Measurements from ENCODE around the gene RNF151. TPM values are rescaled to one million over a fixed set of nuclear protein-coding genes. Genes with fewer than 3 reads are reported as not detected.

RNF151 gene
- total RNA-seq, 1 donor from 2014 or later: not detected

DNA sequence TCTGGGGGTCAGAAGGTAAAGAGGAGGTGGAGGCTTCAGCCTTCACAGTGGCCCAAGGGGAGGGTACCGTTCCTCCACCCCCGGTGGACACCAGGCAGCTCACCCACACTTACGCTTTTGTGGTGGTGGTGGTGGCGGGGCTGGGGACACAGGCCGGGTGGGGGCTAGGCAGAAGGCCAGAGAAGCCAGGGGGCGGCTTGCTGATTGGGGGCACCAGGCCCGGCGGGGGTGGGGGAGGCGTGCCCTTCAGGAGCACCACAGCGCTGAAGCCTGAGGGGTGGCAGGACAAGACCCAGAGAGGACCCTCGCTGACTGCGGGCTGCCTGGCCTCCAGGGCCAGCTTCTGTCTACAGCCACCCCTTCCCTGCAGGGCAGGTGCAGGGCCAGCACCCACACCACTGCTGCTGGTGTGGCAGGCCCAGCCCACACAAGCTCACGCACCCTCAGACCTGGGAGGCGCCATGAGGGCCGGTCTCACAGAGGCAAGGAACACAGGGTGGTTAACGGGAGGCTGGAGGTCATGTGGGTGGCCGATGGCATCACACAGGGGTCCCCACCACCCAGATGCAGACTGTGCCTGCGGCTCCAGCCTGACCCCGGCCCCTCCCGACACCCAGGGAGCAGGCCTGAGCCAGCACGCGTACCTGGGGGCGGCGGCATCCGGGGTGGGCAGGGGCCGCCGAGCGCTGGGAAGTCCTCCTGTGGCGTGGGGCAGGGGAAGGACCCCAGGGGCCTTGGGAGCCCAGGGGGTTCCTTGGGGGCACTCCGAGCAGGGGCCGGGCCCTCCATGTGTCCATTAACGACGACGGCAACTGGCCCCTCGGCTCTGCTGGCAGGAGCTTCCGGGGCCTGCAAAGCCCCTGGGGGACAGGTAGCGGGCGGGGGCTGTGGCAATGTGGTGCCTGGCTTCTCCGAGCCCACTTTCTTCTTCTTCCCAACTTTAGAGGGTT lies 32.5 kb downstream of the RNF151 start:
- TF ChIP-seq, protein P1, sequence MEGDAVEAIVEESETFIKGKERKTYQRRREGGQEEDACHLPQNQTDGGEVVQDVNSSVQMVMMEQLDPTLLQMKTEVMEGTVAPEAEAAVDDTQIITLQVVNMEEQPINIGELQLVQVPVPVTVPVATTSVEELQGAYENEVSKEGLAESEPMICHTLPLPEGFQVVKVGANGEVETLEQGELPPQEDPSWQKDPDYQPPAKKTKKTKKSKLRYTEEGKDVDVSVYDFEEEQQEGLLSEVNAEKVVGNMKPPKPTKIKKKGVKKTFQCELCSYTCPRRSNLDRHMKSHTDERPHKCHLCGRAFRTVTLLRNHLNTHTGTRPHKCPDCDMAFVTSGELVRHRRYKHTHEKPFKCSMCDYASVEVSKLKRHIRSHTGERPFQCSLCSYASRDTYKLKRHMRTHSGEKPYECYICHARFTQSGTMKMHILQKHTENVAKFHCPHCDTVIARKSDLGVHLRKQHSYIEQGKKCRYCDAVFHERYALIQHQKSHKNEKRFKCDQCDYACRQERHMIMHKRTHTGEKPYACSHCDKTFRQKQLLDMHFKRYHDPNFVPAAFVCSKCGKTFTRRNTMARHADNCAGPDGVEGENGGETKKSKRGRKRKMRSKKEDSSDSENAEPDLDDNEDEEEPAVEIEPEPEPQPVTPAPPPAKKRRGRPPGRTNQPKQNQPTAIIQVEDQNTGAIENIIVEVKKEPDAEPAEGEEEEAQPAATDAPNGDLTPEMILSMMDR (IDR thresholded peaks at IDR 0.05; ENCODE audit: partially characterized antibody, unreplicated experiment): no peak

DNA sequence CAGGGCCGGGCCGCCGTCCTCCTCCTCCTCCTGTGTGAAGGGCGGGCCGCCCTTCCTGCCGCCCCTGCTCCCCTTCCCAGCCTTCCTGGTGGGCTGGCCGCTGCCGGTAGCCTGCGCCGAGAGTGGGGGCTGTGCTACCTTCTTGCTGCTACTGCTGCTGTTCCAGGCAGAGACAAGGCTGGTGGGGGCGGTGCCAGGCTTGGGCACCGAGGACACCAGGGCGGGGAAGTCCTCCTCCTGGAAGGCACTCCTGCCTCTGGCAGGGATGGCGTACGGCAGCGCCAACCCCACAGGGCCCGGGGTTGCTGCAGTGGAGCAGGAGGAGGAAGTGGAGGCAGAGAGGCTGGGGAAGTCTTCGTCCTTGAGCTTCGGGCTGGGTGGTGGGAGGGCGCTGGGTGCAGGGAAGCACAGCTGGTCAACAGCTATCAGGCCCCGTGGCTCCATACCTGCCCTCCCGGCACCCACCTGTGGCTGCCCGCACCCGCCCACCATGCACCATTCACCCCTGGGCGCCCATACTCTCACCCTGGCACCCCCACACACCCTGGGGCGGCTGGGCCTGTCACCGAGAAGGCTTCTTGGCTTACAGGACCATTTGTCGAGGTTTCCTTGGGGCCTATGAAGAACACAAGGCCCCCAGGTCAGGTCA lies 33.3 kb downstream of the RNF151 start:
- Mint-ChIP-seq H3K4me3 (ENCODE audit: unreplicated experiment) (no peak overlapping the region), H3K27me3 (ENCODE audit: unreplicated experiment) (peaks cover 8% of the 10 kb centered on the region), H3K4me1 (ENCODE audit: low read depth, unreplicated experiment) (no peaks in the 10 kb centered on the region), H3K36me3 (ENCODE audit: unreplicated experiment) (no peaks in the 10 kb centered on the region), H3K27ac (ENCODE audit: unreplicated experiment) (no peak overlapping the region), H3K9me3 (ENCODE audit: unreplicated experiment) (peaks cover 8% of the 10 kb centered on the region)
- TF ChIP-seq, protein P1 (IDR thresholded peaks at IDR 0.05; ENCODE audit: partially characterized antibody, unreplicated experiment): no peak
- DNase-seq: no peak

More for the DNA sequence above, 32.5 kb downstream of the RNF151 start:
- Mint-ChIP-seq H3K27me3 (ENCODE audit: unreplicated experiment) (peaks cover 6% of the 10 kb centered on the region), H3K4me3 (ENCODE audit: unreplicated experiment) (no peak overlapping the region), H3K27ac (ENCODE audit: unreplicated experiment) (no peak overlapping the region), H3K9me3 (ENCODE audit: unreplicated experiment) (peaks cover 9% of the 10 kb centered on the region), H3K4me1 (ENCODE audit: low read depth, unreplicated experiment) (no peaks in the 10 kb centered on the region), H3K36me3 (ENCODE audit: unreplicated experiment) (no peaks in the 10 kb centered on the region)
- no peak for DNase-seq

DNA sequence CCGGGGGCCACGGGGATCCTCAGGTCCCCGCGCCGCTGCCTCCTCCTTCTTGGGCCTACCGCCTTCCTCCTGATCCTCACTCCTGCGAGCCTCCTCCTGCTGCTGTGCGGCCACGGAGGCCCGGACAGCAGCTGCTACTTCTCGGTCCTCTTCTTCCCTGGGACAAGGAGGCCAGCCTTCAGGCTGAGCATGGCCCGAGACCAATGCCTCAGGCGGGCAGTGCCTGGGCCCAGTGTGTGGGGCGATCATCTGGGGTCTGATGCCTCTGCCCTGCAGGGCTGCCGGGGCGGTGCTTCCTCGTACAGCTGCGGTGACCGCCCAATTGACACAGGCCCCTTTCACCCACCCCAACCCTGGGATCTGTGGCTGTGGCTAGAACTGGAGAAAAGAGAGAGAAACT lies 34.4 kb downstream of the RNF151 start:
- Mint-ChIP-seq H3K9me3 (ENCODE audit: unreplicated experiment) (peaks cover 8% of the 10 kb centered on the region), H3K36me3 (ENCODE audit: unreplicated experiment) (no peaks in the 10 kb centered on the region), H3K27me3 (ENCODE audit: unreplicated experiment) (peaks cover 8% of the 10 kb centered on the region), H3K4me3 (ENCODE audit: unreplicated experiment) (no peak overlapping the region), H3K27ac (ENCODE audit: unreplicated experiment) (no peak overlapping the region), H3K4me1 (ENCODE audit: low read depth, unreplicated experiment) (peaks cover 4% of the 10 kb centered on the region)
- no peak for DNase-seq
- TF ChIP-seq, protein P1 (IDR thresholded peaks at IDR 0.05; ENCODE audit: partially characterized antibody, unreplicated experiment): no peak

DNA sequence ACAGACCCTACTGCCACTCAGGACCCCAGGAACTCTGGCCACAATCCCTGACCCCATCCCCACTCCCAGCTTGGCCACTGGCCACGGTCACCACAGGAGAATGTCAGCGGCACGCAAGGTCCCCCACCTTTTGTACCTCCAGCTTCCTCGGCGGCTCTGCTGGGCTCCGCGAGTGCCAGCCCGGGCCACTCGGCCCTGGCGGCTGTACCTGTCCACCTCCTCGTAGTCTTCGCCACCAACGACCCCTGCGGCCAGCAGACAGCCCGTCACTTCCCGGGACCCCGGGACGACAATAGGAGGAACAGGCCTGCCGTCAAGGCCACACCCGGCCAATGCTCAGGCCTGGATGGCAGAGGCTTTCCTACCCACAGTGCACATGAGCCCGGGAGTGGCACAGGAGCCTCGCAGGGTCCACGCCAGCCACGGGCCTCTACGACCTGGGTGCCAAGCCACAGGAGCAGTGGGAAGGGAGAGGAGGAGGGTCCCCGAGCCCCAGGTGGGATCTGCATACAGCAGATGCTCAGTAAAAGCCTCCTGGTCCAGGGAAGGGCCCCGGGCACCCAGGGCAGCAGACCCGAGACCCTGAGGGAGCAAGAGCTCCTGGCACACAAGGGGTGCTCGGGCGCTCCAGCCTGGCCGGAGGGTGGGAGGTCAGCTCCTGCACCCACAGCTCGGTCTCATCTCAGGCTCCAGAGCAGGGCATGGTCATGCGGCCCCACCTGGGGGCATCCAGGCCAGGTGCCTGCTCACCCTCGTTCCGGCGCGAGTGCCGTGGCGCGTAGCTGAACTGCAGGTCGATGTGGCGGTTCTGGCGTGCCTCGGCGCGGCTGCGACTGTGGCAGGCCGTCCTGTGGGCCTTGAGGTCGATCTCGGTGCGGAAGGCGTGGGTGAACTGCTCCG lies 35.0 kb downstream of the RNF151 start:
- Mint-ChIP-seq H3K27ac (ENCODE audit: unreplicated experiment) (no peak overlapping the region), H3K36me3 (ENCODE audit: unreplicated experiment) (no peaks in the 10 kb centered on the region), H3K27me3 (ENCODE audit: unreplicated experiment) (peaks cover 10% of the 10 kb centered on the region), H3K9me3 (ENCODE audit: unreplicated experiment) (peaks cover 8% of the 10 kb centered on the region), H3K4me1 (ENCODE audit: low read depth, unreplicated experiment) (peaks cover 10% of the 10 kb centered on the region), H3K4me3 (ENCODE audit: unreplicated experiment) (no peak overlapping the region)
- DNase-seq: no peak
- TF ChIP-seq, protein P1 (IDR thresholded peaks at IDR 0.05; ENCODE audit: partially characterized antibody, unreplicated experiment): no peak
